GM19467 (cell line): ENCODE data around the gene PIEZO2.

Experiments
- ATAC-seq: cut with Tn5 transposase; IDR thresholded peaks from one replicate; pipeline ENCODE4 v1.9.1; 2021; ENCODE audit warnings: mild to moderate bottlenecking, moderate library complexity; ENCODE audit not compliant: unreplicated experiment

PIEZO2 gene

GRCh38 chr18:10798727-10799550 is 350.4 kb downstream of the PIEZO2 start:
- ATAC-seq: no peak

DNA sequence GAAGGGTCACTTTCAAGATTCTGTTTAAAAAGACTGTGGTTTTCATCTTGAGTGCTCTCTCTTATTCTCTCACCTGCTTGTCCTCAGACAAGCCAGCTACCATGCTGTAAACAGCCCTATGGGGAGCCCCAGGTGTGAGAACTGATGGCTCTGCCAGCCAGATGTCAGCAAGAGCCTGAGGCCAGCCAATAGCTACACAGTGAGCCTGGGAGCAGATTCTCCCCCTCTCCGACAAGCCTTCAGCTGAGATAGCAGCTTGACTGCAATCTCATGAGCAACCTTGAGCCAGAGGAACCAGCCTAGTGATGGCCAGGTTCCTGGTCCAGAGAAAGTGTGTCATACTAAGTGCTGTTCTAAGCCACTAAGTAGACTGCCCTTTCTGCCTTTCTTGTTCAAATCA is 351.5 kb downstream of the PIEZO2 start:
- no peak for ATAC-seq

DNA sequence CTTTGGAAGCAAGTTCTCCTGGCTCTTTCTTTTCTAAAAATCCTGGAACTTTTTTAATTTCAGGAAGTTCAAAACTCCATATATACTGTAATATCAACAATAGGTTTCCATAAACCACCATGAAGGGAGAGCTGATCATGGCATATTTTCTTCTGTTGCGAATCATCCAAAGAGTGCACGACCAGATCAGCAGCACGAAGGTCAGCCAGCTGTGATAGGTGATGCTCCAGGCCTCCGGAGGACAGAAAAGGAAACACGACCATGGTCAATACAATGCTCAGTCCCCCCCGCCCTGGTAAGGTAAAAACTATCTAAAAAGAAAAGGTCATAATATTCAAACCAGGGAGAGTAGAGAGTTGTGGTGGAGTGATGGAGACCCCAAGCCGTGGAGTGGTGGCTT is 354.6 kb downstream of the PIEZO2 start:
- no peak for ATAC-seq

DNA sequence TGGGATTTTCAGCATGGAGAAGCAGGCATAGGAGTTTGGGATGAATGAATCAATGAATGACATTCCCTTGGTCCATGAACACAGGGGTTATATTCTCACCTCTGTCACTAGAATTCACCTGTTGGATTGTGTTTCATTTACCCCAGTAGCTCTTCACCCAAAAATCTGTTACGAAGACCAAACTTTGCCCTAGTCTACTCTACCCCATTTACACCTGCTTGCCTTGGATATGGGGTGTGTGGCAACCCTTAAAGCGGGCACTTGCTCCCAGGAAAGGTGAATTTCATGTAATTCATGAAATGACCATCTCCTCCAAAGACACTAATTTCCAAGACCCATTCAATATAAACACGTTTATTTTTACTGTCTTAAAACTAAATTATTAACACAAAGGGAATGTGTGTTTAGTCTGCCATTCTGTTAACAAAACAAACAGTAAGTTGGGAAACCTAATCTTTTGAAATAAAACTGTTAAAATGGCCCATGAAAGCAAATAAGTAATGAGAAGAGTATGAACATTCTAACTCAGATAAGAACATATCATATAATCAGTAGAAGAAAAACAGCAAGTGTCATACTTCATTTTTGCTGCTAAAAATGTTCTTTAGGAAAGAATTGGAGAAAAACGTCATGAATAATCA is 355.5 kb downstream of the PIEZO2 start:
- ATAC-seq: no peak

GRCh38 chr18:10792181-10792580 is 357.2 kb downstream of the PIEZO2 start:
- ATAC-seq: no peak

DNA sequence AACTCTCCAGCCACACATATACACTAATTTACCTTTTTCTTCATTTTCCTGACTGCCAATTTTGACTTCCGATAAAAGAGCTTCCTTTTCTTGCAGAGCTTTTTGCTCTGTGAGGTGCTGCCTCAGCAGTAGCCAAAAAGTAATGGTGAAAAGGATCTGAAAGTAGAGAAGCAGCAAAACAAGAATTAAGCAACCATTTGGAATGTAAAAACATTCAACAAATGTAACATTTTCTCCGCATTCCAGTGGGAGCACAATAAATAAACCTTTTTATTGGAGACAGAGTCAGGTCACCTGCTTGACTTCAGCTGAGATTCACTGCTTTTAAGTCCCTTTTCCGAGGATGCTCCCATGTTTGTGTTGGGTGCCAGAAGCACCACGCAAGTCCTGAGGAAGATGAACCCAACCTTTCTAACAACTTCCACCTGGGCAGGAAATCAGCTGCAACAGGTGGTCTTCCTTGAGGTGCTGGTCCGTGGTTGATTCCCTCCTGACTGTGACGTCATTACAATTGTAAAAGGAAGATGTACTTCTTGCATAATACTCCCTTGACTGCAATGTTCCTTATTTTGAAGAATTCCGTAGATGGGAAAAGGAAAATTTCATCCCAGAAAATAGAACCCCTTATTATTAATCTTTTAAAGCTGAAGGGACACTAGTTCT is 358.1 kb downstream of the PIEZO2 start:
- no peak for ATAC-seq

DNA sequence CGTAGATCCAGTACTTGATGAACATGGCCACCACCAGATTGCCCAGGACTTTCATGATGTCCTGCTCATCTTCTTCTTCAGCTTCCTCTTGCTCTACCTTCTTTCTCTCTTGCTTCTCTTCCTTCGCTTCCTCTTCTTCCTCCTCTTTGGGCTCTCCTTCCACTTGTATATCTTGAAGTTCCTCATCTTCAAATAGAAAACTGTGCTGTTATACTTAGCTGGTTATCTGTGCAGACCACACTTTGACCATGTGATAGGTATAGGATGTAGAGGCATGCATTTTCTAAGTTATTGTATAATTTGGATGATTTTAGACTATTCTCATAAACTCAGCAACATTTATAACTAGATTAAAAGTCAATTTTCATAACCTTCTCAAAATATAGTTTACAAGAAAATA is 360.2 kb downstream of the PIEZO2 start:
- ATAC-seq: no peak

DNA sequence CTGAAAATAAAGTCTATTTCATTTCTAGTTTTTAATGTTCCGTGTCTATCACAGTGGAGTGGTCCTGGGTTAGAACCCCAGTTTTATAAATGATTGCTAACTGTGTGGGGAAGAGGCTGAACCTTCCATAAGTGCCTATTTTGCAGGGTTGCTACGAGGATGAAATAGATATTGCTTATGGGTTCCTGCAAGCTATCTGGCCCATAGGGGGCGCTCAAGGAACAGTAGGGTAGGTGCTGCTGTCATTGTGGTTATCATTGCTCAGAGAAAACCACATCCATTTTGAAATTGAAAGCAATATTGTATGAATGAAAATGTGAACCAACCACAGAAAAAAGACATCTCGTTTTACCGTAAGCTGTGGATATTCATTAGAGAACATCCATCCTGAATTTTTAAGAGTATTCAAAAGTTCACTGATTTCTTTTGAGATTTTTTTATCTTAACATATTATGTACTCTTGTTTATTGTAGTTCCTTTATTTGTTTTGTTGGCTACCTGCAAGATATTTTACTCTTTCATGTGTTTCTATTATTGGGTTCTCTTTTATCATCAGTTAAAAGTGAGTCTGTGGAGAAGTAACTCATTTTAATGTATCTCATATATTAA is 362.0 kb downstream of the PIEZO2 start:
- peak; percentile 95 for ATAC-seq

DNA sequence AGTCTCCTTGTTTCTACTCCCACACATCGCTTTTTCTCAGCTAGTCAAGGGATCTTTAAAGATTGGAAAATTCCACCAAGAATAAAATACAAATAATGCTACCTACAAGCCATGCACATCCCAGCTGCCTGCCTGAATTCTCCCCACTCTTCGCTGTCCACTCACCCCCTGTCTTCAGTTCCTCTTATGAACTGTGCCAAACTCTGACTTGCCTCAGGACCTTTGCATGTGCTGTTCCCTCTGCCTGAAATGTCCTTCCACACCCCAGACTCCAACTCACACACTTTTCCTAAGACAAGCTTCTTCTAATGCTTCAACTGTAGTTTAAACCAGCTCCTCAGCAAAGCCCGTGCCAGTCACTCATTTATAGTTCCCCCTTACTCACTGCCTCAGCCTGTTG is 363.6 kb downstream of the PIEZO2 start:
- no peak for ATAC-seq

DNA sequence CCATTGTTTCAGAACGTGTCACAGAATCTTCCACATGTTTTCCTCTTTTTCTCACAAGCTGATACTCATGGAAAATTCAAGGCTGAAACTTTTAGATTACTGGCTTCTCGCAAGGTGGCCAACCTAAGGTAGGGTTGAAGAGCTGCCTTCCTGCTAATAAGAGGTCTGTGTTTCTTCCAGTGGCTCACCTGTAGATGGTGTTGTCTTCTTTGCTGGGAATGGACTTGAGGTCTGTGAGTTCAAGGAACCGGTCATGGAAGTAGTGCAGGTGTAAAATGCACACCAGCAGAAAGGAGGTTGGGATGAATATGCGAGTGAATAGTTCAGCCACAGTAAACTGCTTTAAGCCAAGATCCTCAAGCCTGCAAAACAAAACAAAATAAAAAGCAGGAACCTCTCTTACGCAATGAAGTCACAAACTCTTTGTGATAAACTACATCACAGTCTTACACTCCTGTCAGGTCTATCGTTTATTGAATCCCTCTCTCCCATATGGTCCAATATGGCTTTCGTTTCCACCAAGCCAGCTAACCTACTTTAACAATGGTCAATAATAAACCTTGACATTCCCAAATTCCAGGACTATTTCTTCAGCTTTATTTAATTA is 364.7 kb downstream of the PIEZO2 start:
- no peak for ATAC-seq

- ATAC-seq: no peak
Observed at GRCh38 chr18:10783941-10784340, 365.4 kb downstream of the PIEZO2 start.

DNA sequence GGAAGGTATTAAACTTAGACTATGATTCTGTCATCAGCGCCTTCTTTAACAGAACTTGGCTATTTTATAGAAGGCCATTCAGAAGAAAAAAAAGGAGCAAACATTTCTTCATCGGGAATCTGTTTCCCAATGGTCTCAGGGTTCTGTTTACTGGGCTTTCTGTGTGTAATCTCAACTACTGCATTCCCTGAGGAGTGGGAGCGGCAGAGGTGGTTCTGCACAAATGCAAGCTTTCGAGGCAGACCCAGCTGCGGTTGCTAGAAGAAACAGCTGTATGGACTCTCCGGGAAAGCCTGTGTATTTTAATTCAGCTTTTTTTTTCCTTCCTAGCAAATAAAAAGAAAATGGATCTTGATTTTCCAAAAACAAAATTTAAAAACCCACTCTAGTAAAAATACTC is 372.9 kb downstream of the PIEZO2 start:
- ATAC-seq: no peak

DNA sequence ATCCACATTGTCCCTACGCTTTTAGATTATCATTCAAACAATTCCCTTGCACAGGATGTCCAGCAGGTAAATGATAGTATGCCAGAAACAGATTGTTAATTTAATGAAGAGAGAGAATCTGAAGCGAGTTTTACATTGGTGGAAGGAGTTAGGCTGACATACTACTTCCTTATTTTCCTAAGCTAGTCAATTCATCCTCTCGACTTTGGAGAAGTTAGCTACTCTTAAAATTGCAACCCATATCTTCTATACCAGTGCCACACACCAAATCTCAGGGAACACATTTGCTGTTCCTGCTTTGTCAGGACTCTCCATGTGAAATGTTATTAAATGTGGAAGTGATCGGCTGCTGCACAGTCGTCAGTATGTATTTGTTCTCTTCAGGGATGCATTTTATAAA is 374.3 kb downstream of the PIEZO2 start:
- ATAC-seq: no peak

GRCh38 chr18:10771053-10771709 is 378.2 kb downstream of the PIEZO2 start:
- ATAC-seq: no peak

GRCh38 chr18:10770264-10770663 is 379.1 kb downstream of the PIEZO2 start:
- ATAC-seq: no peak

GRCh38 chr18:10768221-10768620 is 381.1 kb downstream of the PIEZO2 start:
- no peak for ATAC-seq

GRCh38 chr18:10767658-10768057 is 381.7 kb downstream of the PIEZO2 start:
- ATAC-seq: no peak

- no peak for ATAC-seq
Observed at GRCh38 chr18:10760986-10761385, 388.4 kb downstream of the PIEZO2 start.

- ATAC-seq: no peak
Observed at GRCh38 chr18:10759241-10759640, 390.1 kb downstream of the PIEZO2 start.

GRCh38 chr18:10757946-10758345 is 391.4 kb downstream of the PIEZO2 start:
- no peak for ATAC-seq

GRCh38 chr18:10757349-10757748 is 392.0 kb downstream of the PIEZO2 start:
- no peak for ATAC-seq
